ENCODE data around the gene EFEMP2.
"Not testable (repeated sequence)": the region's sequence is repeated elsewhere in the genome, so short reads cannot be mapped to it uniquely, and the experiment has no call there.

Gene EFEMP2

GRCh38 chr11:65849366-65849765 lies 23.2 kb downstream of the EFEMP2 start:
- Histone ChIP-seq H3K36me3 (ENCODE audit: control insufficient read depth, insufficient read depth, low read length) (no peaks in the 10 kb centered on the region), H3K4me3 (ENCODE audit: low read depth, low read length) (no peak overlapping the region), H3K4me2 (ENCODE audit: low read length) (no peak overlapping the region), H3K27ac (no peak overlapping the region), H2AFZ (no peak overlapping the region), H3K27me3 (ENCODE audit: control insufficient read depth, insufficient read depth, low read length) (no peaks in the 10 kb centered on the region), H3K9me3 (ENCODE audit: control insufficient read depth, low read length) (no peaks in the 10 kb centered on the region), H3K4me1 (no peaks in the 10 kb centered on the region), H3K79me2 (no peaks in the 10 kb centered on the region), H3K9ac (no peak overlapping the region)
- TF ChIP-seq CTCF (IDR thresholded peaks at IDR 0.05) = no peak

- not testable (repeated sequence) for H3K4me3 ChIP-seq (ENCODE audit: low read depth, low read length); H3K27me3 ChIP-seq (ENCODE audit: control insufficient read depth, insufficient read depth, low read length); H3K9ac ChIP-seq; H2AFZ ChIP-seq; H3K27ac ChIP-seq; H3K4me2 ChIP-seq (ENCODE audit: low read length); H3K4me1 ChIP-seq; H3K79me2 ChIP-seq; H3K36me3 ChIP-seq (ENCODE audit: control insufficient read depth, insufficient read depth, low read length); H3K9me3 ChIP-seq (ENCODE audit: control insufficient read depth, low read length)
Observed at GRCh38 chr11:65848693-65849092, 23.9 kb downstream of the EFEMP2 start.

GRCh38 chr11:65847746-65848145 lies 24.9 kb downstream of the EFEMP2 start:
- Histone ChIP-seq H3K4me2 (ENCODE audit: low read length) (no peak overlapping the region), H3K4me1 (no peaks in the 10 kb centered on the region), H3K79me2 (no peaks in the 10 kb centered on the region), H3K9me3 (ENCODE audit: control insufficient read depth, low read length) (no peaks in the 10 kb centered on the region), H3K4me3 (ENCODE audit: low read depth, low read length) (no peak overlapping the region), H2AFZ (no peak overlapping the region), H3K27ac (no peak overlapping the region), H3K36me3 (ENCODE audit: control insufficient read depth, insufficient read depth, low read length) (no peaks in the 10 kb centered on the region), H3K27me3 (ENCODE audit: control insufficient read depth, insufficient read depth, low read length) (no peaks in the 10 kb centered on the region), H3K9ac (no peak overlapping the region)
- TF ChIP-seq CTCF (IDR thresholded peaks at IDR 0.05) = no peak

- H3K79me2 ChIP-seq = no peaks in the 10 kb centered on the region
- no peak overlapping the region for H3K27ac ChIP-seq
- H3K27me3 ChIP-seq (ENCODE audit: control insufficient read depth, insufficient read depth, low read length) = no peaks in the 10 kb centered on the region
- H3K4me2 ChIP-seq (ENCODE audit: low read length) = no peak overlapping the region
- H3K4me3 ChIP-seq (ENCODE audit: low read depth, low read length) = no peak overlapping the region
- H3K36me3 ChIP-seq (ENCODE audit: control insufficient read depth, insufficient read depth, low read length) = no peaks in the 10 kb centered on the region
- H2AFZ ChIP-seq = no peak overlapping the region
- H3K9ac ChIP-seq = no peak overlapping the region
- no peaks in the 10 kb centered on the region for H3K9me3 ChIP-seq (ENCODE audit: control insufficient read depth, low read length)
- H3K4me1 ChIP-seq = no peaks in the 10 kb centered on the region
- no peak for TF ChIP-seq CTCF (IDR thresholded peaks at IDR 0.05)
Observed at GRCh38 chr11:65844231-65844872, 28.2 kb downstream of the EFEMP2 start.

- H3K4me1 ChIP-seq = no peaks in the 10 kb centered on the region
- H3K9me3 ChIP-seq (ENCODE audit: control insufficient read depth, low read length) = no peaks in the 10 kb centered on the region
- no peak overlapping the region for H3K4me2 ChIP-seq (ENCODE audit: low read length)
- no peak overlapping the region for H3K27ac ChIP-seq
- H2AFZ ChIP-seq = no peak overlapping the region
- H3K9ac ChIP-seq = no peak overlapping the region
- H3K27me3 ChIP-seq (ENCODE audit: control insufficient read depth, insufficient read depth, low read length) = no peaks in the 10 kb centered on the region
- H3K36me3 ChIP-seq (ENCODE audit: control insufficient read depth, insufficient read depth, low read length) = no peaks in the 10 kb centered on the region
- no peak overlapping the region for H3K4me3 ChIP-seq (ENCODE audit: low read depth, low read length)
- no peaks in the 10 kb centered on the region for H3K79me2 ChIP-seq
- TF ChIP-seq CTCF (IDR thresholded peaks at IDR 0.05) = no peak
Observed at GRCh38 chr11:65843811-65844210, 28.8 kb downstream of the EFEMP2 start.
